T follicular helper cell (primary cell): ENCODE results near the gene TMPRSS11A.

Experiments used
- DNase-seq: peaks from one replicate; pipeline ENCODE4 v3.0.0-alpha.2; 2020; ENCODE audit warnings: low read depth

The TMPRSS11A gene

DNA sequence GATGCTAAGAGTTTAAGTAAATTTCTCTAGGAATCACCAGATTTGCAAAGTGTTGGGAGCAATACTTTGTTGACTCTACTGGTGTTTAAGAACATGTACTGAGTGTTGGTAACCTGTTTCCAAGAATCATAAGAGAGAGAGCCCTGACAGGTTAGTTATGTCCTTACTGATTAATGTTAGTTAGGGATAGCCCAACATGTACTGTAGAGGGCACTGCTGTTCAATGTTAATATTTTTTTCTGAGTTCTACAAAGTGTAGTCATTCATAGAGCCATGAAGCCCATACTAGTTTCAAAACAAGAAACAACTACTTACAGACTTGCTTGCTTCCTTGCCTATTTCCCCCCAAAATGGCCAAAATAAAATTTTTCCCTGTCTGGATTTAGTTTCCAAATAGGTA, 91.4 kb downstream of the TMPRSS11A start:
- no peak for DNase-seq

DNA sequence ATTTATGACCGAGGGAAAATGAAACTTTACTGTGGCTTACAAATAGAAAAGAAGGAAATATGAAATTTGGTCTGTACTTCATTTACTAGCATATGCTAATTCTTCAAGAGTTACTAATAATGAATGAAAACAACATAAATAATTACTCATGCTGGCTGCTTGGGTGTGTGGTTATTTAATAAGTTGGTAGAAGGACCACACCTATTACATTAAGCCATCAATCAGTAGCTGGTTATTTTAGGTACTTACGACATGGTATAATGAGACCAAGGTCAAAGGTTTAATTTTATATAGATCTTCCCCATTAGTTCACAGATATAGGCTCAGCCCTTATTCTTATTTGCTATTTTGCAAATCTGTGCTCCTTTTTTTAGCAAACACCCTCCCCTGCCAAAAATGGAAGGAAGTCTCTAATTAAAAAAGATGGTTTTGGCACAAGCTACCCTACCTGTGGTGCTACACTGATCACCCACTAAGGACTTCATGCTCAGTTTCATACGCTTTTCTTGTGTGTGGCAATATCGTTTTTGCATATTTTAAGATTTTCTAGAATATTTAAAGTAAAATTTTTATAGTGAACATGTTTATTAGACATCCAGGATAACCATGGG, 93.6 kb downstream of the TMPRSS11A start:
- DNase-seq: no peak

DNA sequence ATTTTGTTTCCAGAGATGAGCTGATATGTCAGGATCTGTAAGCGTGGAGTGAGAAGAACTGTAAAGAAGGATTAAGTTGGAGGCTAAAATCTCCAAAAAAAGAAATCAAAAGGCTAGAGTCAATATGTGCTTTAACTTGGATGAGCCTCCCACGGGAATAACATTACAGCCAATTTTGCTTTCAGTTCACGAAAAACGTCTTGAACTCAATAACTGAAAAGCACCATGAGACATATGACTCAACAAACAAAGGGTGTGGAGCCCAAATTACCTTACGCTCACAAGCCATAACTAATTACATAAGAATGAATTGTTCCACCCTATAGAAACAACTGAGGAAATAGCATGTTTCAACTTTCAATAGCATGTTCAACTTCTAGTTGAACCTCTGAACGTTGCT, 101.8 kb downstream of the TMPRSS11A start:
- DNase-seq: no peak
